Activated naive CD4-positive, alpha-beta T cell treated with Interleukin-2 at 50 U/mL for 16 hours (primary cell): ENCODE data around the gene ACAA1.
A peak's percentile ranks its signal among the peaks of the same experiment; 100 is the strongest.
"Not testable (repeated sequence)": the region's sequence is repeated elsewhere in the genome, so short reads cannot be mapped to it uniquely, and the experiment has no call there.

Source experiments
- DNase-seq: peaks from one replicate; pipeline ENCODE4 v3.0.0-alpha.2; 2020

The ACAA1 gene

GRCh38 chr3:38098376-38098723, 38.6 kb downstream of the ACAA1 start:
- DNase-seq, result no peak

- no peak for DNase-seq
Measured at GRCh38 chr3:38097446-38098375, 39.2 kb downstream of the ACAA1 start.

GRCh38 chr3:38095669-38096483, 41.1 kb downstream of the ACAA1 start:
- no peak for DNase-seq

- DNase-seq, result no peak
Measured at GRCh38 chr3:38094999-38095398, 41.9 kb downstream of the ACAA1 start.

GRCh38 chr3:38090453-38090852, 46.5 kb downstream of the ACAA1 start:
- no peak for DNase-seq

GRCh38 chr3:38089163-38089562, 47.8 kb downstream of the ACAA1 start:
- DNase-seq, result no peak

GRCh38 chr3:38088126-38089078, 48.5 kb downstream of the ACAA1 start:
- DNase-seq, result no peak

GRCh38 chr3:38087278-38087677, 49.6 kb downstream of the ACAA1 start:
- DNase-seq, result not testable (repeated sequence)

- DNase-seq, result no peak
Measured at GRCh38 chr3:38086496-38086895, 50.4 kb downstream of the ACAA1 start.

GRCh38 chr3:38085943-38086324, 51.0 kb downstream of the ACAA1 start:
- DNase-seq, result no peak

- DNase-seq, result no peak
Measured at GRCh38 chr3:38085311-38085942, 51.5 kb downstream of the ACAA1 start.

GRCh38 chr3:38084334-38085310, 52.3 kb downstream of the ACAA1 start:
- peak; percentile 19 for DNase-seq

GRCh38 chr3:38083871-38084333, 53.0 kb downstream of the ACAA1 start:
- no peak for DNase-seq

GRCh38 chr3:38083254-38083653, 53.7 kb downstream of the ACAA1 start:
- DNase-seq, result not testable (repeated sequence)

- not testable (repeated sequence) for DNase-seq
Measured at GRCh38 chr3:38082296-38082695, 54.6 kb downstream of the ACAA1 start.

GRCh38 chr3:38077073-38077472, 59.9 kb downstream of the ACAA1 start:
- DNase-seq, result not testable (repeated sequence)
